ENCODE results near the gene SRP72. TPM values are rescaled to one million over a fixed set of nuclear protein-coding genes. Genes with fewer than 3 reads are reported as not detected.

SRP72 gene
- polyA plus RNA-seq, 3 donors: 54.4 to 140 (median 103) TPM

GRCh38 chr4:56537147-56537546, 69.7 kb downstream of the SRP72 start:
- Histone ChIP-seq H2AFZ (ENCODE audit: insufficient read depth, low read depth, low read length, poor library complexity, severe bottlenecking) (no peak overlapping the region), H3K9ac (ENCODE audit: insufficient read depth, low read length, poor library complexity, severe bottlenecking) (no peak overlapping the region), H3K36me3 (replicated peaks in 1 of 2; ENCODE audit: control insufficient read depth in 1 of 2, insufficient read depth in 2 of 2, low read length in 2 of 2) (no peaks in the 10 kb centered on the region), H3K4me1 (ENCODE audit: control insufficient read depth in 1 of 2, insufficient read depth in 2 of 2, low read length in 2 of 2) (peaks cover 3 to 5% of the 10 kb centered on the region in 2 donors), H3K9me3 (replicated peaks in 1 of 2; ENCODE audit: control insufficient read depth in 1 of 2, insufficient read depth in 1 of 2, low read length in 2 of 2) (no peaks in the 10 kb centered on the region), H3K4me3 (replicated peaks in 1 of 3; ENCODE audit: low read depth in 2 of 3, low read length in 3 of 3) (no peak overlapping the region), H3K27ac (ENCODE audit: low read depth in 1 of 2, low read length in 2 of 2) (no peak overlapping the region), H3K79me2 (ENCODE audit: insufficient read depth, low read length) (no peaks in the 10 kb centered on the region), H3K4me2 (replicated peaks; ENCODE audit: extremely low read depth, low read length, poor library complexity, severe bottlenecking) (no peak overlapping the region), H4K20me1 (ENCODE audit: insufficient read depth, low read length) (no peaks in the 10 kb centered on the region), H3K27me3 (ENCODE audit: control insufficient read depth in 2 of 2, insufficient read depth in 2 of 2, low read length in 2 of 2) (peaks cover 2 to 5% of the 10 kb centered on the region in 2 donors)
- no peak overlapping the region for H3K4me3 Mint-ChIP-seq
- TF ChIP-seq, protein P1, sequence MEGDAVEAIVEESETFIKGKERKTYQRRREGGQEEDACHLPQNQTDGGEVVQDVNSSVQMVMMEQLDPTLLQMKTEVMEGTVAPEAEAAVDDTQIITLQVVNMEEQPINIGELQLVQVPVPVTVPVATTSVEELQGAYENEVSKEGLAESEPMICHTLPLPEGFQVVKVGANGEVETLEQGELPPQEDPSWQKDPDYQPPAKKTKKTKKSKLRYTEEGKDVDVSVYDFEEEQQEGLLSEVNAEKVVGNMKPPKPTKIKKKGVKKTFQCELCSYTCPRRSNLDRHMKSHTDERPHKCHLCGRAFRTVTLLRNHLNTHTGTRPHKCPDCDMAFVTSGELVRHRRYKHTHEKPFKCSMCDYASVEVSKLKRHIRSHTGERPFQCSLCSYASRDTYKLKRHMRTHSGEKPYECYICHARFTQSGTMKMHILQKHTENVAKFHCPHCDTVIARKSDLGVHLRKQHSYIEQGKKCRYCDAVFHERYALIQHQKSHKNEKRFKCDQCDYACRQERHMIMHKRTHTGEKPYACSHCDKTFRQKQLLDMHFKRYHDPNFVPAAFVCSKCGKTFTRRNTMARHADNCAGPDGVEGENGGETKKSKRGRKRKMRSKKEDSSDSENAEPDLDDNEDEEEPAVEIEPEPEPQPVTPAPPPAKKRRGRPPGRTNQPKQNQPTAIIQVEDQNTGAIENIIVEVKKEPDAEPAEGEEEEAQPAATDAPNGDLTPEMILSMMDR (IDR thresholded peaks at IDR 0.05): no peak
- intact Hi-C loops (cut with micrococcal nuclease): no loop called here
- H3K27me3 Mint-ChIP-seq (ENCODE audit: low read depth in 3 of 3): peaks cover 0 to 7% (median 0%) of the 10 kb centered on the region in 3 donors
- H3K36me3 Mint-ChIP-seq: no peaks in the 10 kb centered on the region
- DNase-seq: no peak
- WGBS (ENCODE audit: insufficient coverage): 100% methylated on average over 1 of the region's 1 CpG
- H3K9me3 Mint-ChIP-seq: no peaks in the 10 kb centered on the region
- peaks cover 6% of the 10 kb centered on the region for H3K4me1 Mint-ChIP-seq
- no peak overlapping the region for H3K27ac Mint-ChIP-seq

DNA sequence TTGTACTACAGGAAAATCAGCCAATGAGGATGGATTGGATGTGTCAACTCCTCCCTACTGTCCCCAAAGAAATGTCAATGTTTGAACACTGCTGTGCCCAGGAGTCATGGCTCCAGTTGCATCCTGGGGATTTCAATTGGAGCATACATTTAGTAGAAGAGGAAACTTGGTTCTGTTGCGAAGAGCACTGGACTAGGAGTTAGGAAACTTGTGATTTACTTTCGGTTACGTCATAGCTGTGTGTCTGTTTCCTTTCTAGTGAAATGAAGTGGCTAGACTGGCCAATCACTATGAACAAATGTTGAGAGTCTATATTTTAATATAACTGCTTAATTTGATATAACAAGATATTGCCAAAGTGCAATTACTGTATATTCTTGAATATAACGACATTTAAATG, 73.4 kb downstream of the SRP72 start:
- H3K9ac ChIP-seq (ENCODE audit: insufficient read depth, low read length, poor library complexity, severe bottlenecking): no peak overlapping the region
- TF ChIP-seq, protein P1 (IDR thresholded peaks at IDR 0.05): no peak
- Mint-ChIP-seq H3K9me3 (peaks cover 0 to 3% (median 0%) of the 10 kb centered on the region in 7 donors), H3K27ac (no peak overlapping the region), H3K36me3 (no peaks in the 10 kb centered on the region), H3K4me3 (peak overlapping the region; percentile 12 to 59), H3K27me3 (ENCODE audit: low read depth in 3 of 3) (peaks cover 5 to 17% (median 7%) of the 10 kb centered on the region in 3 donors), H3K4me1 (peaks cover 15% of the 10 kb centered on the region)
- H3K4me2 ChIP-seq (replicated peaks; ENCODE audit: extremely low read depth, low read length, poor library complexity, severe bottlenecking): peak overlapping the region; percentile 20
- intact Hi-C loops (cut with micrococcal nuclease): no loop called here
- no peaks in the 10 kb centered on the region for H3K27me3 ChIP-seq (ENCODE audit: control insufficient read depth in 2 of 2, insufficient read depth in 2 of 2, low read length in 2 of 2)
- no peaks in the 10 kb centered on the region for H3K9me3 ChIP-seq (replicated peaks in 1 of 2; ENCODE audit: control insufficient read depth in 1 of 2, insufficient read depth in 1 of 2, low read length in 2 of 2)
- H3K36me3 ChIP-seq (replicated peaks in 1 of 2; ENCODE audit: control insufficient read depth in 1 of 2, insufficient read depth in 2 of 2, low read length in 2 of 2): no peaks in the 10 kb centered on the region
- peak in 2 of 3 donors; percentile 16 to 52 for DNase-seq
- H3K4me1 ChIP-seq (ENCODE audit: control insufficient read depth in 1 of 2, insufficient read depth in 2 of 2, low read length in 2 of 2): peaks cover 6 to 11% of the 10 kb centered on the region in 2 donors
- H3K27ac ChIP-seq (ENCODE audit: low read depth in 1 of 2, low read length in 2 of 2): no peak overlapping the region
- WGBS (ENCODE audit: insufficient coverage): 53% methylated on average over 2 of the region's 4 CpGs
- H3K79me2 ChIP-seq (ENCODE audit: insufficient read depth, low read length): no peaks in the 10 kb centered on the region
- H4K20me1 ChIP-seq (ENCODE audit: insufficient read depth, low read length): no peaks in the 10 kb centered on the region
- H3K4me3 ChIP-seq (replicated peaks in 1 of 3; ENCODE audit: low read depth in 2 of 3, low read length in 3 of 3): no peak overlapping the region
- H2AFZ ChIP-seq (ENCODE audit: insufficient read depth, low read depth, low read length, poor library complexity, severe bottlenecking): peak overlapping the region; percentile 37
